H1 (cell line): Measurements from ENCODE around the gene RASGRP4. TPM values are rescaled to one million over a fixed set of nuclear protein-coding genes. Genes with fewer than 3 reads are reported as not detected.
A peak's percentile ranks its signal among the peaks of the same experiment; 100 is the strongest.

Experiments used
- CTCF ChIA-PET: fragments of 300-600 bp; sonication (Branson Sonifier 250); formaldehyde crosslinking; loops from one replicate; lab custom pipeline; 2021; ENCODE audit not compliant: partially characterized antibody; lab: Charles Lee
- POLR2A ChIA-PET: fragments of 300-600 bp; sonication (Branson Sonifier 250); formaldehyde crosslinking; loops from one replicate; lab custom pipeline; 2021; ENCODE audit warnings: inconsistent platforms; ENCODE audit not compliant: partially characterized antibody; lab: Charles Lee
- DNase-seq, 2 experiments: peaks; one replicate each; pipeline versions ENCODE4 v3.0.0 to v3.0.0-alpha.2; 2010 to 2022; ENCODE audit warnings: low spot score in 2 of 2, low read depth in 1 of 2, mixed read lengths in 1 of 2
- FAIRE-seq: peaks from 2 replicates; lab custom pipeline; 2011; peaks lifted over from hg19 to GRCh38; lab: Jason Lieb, UNC
- H2AFZ ChIP-seq: 2 replicates; pipeline ENCODE4 v1.8.1; 2012; ENCODE audit warnings: low read length, inconsistent platforms
- H2AK5ac ChIP-seq: 2 replicates; pipeline ENCODE4 v1.6.1; 2013; ENCODE audit warnings: low read depth, low read length
- H2BK120ac ChIP-seq: replicated peaks from 2 replicates; pipeline ENCODE3; 2013; ENCODE audit warnings: low read depth, low read length, inconsistent platforms
- H2BK12ac ChIP-seq: 2 replicates; pipeline ENCODE4 v1.6.1; 2013; ENCODE audit warnings: low read depth, low read length
- H2BK15ac ChIP-seq: 2 replicates; pipeline ENCODE4 v1.6.1; 2013; ENCODE audit warnings: low read length
- H2BK20ac ChIP-seq: 2 replicates; pipeline ENCODE4 v1.6.1; 2013; ENCODE audit warnings: low read length
- H2BK5ac ChIP-seq: 2 replicates; pipeline ENCODE4 v1.6.1; 2013; ENCODE audit warnings: low read depth, low read length
- H3K14ac ChIP-seq: 2 replicates; pipeline ENCODE4 v1.6.1; 2013; ENCODE audit warnings: inconsistent platforms; ENCODE audit not compliant: insufficient read length
- H3K18ac ChIP-seq: 2 replicates; pipeline ENCODE4 v1.6.1; 2013; ENCODE audit warnings: low read length; ENCODE audit errors: extremely low read depth
- H3K23ac ChIP-seq: 2 replicates; pipeline ENCODE4 v1.6.1; 2013; ENCODE audit warnings: inconsistent platforms; ENCODE audit not compliant: insufficient read length
- H3K23me2 ChIP-seq: 2 replicates; pipeline ENCODE4 v1.6.1; 2013; ENCODE audit warnings: low read depth, low read length
- H3K27ac ChIP-seq: 2 replicates; pipeline ENCODE4 v1.6.1; 2011; ENCODE audit warnings: low read depth, low read length, inconsistent platforms
- H3K27me3 ChIP-seq, 4 experiments: replicated peaks in 1 of 4; 1 replicate in 1 of 4; 2 replicates in 3 of 4; pipeline versions ENCODE4 v1.6.1 to v1.8.1; 2011 to 2013; ENCODE audit warnings: low read length in 3 of 4, mild to moderate bottlenecking in 3 of 4, inconsistent platforms in 2 of 4, mixed read lengths in 2 of 4, moderate library complexity in 1 of 4; ENCODE audit not compliant: control insufficient read depth in 3 of 4, insufficient read depth in 3 of 4; ENCODE audit errors: extremely low read depth in 1 of 4
- H3K36me3 ChIP-seq, 4 experiments: 2 replicates each; pipeline versions ENCODE4 v1.6.1 to v1.8.1; 2011 to 2013; ENCODE audit warnings: mild to moderate bottlenecking in 4 of 4, low read length in 3 of 4, moderate library complexity in 2 of 4, control low read depth in 1 of 4, inconsistent platforms in 1 of 4; ENCODE audit not compliant: insufficient read depth in 4 of 4, control insufficient read depth in 2 of 4
- H3K4ac ChIP-seq: replicated peaks from 2 replicates; pipeline ENCODE3; 2013; ENCODE audit warnings: low read length, low read depth, mixed read lengths, inconsistent platforms; ENCODE audit not compliant: insufficient read length
- H3K4me1 ChIP-seq, 4 experiments: replicated peaks in 1 of 4; 1 replicate in 1 of 4; 2 replicates in 3 of 4; pipeline versions ENCODE4 v1.6.1 to v1.8.1; 2011 to 2013; ENCODE audit warnings: low read length in 3 of 4, inconsistent platforms in 2 of 4, mixed read lengths in 1 of 4; ENCODE audit not compliant: insufficient read depth in 4 of 4, control insufficient read depth in 3 of 4
- H3K4me2 ChIP-seq, 2 experiments: 2 replicates each; pipeline versions ENCODE4 v1.6.1 to v1.8.1; 2011 to 2013; ENCODE audit warnings: low read depth in 2 of 2, low read length in 2 of 2, control low read depth in 1 of 2, inconsistent platforms in 1 of 2, mild to moderate bottlenecking in 1 of 2; ENCODE audit not compliant: insufficient read depth in 1 of 2
- H3K4me3 ChIP-seq, 4 experiments: fragments of 200-600, 300-600 bp in 1 of 4; sonication (generic), shearing (Covaris generic), sonication (Bioruptor Twin) in 1 of 4; 2 replicates each; pipeline versions ENCODE4 v1.5.1 to v1.8.1; 2011 to 2016; ENCODE audit warnings: low read length in 4 of 4, low read depth in 3 of 4, control low read depth in 2 of 4, inconsistent platforms in 2 of 4, mild to moderate bottlenecking in 2 of 4, mixed read lengths in 1 of 4, moderate library complexity in 1 of 4; ENCODE audit not compliant: insufficient read depth in 2 of 4; ENCODE audit errors: extremely low read depth in 1 of 4
- H3K56ac ChIP-seq: replicated peaks from 2 replicates; pipeline ENCODE3; 2013; ENCODE audit warnings: low read depth, mild to moderate bottlenecking, mixed read lengths, low read length, inconsistent platforms; ENCODE audit not compliant: insufficient read length
- H3K79me1 ChIP-seq: 2 replicates; pipeline ENCODE4 v1.6.1; 2013; ENCODE audit warnings: low read depth, low read length, control low read depth
- H3K79me2 ChIP-seq, 2 experiments: 2 replicates each; pipeline versions ENCODE4 v1.6.1 to v1.8.1; 2012 to 2013; ENCODE audit warnings: low read length in 2 of 2, mild to moderate bottlenecking in 2 of 2, inconsistent platforms in 1 of 2; ENCODE audit not compliant: insufficient read depth in 2 of 2, control insufficient read depth in 1 of 2
- H3K9ac ChIP-seq, 4 experiments: replicated peaks in 1 of 4; 1 replicate in 1 of 4; 2 replicates in 3 of 4; pipeline versions ENCODE4 v1.6.1 to v1.8.1; 2011 to 2013; ENCODE audit warnings: low read depth in 3 of 4, low read length in 3 of 4, control low read depth in 2 of 4, mild to moderate bottlenecking in 2 of 4, moderate library complexity in 2 of 4, inconsistent platforms in 1 of 4; ENCODE audit errors: extremely low read depth in 1 of 4
- H3K9me3 ChIP-seq, 2 experiments: 2 replicates each; pipeline versions ENCODE4 v1.6.1 to v1.8.1; 2012 to 2013; ENCODE audit warnings: mild to moderate bottlenecking in 2 of 2, moderate library complexity in 2 of 2, control low read depth in 1 of 2, inconsistent platforms in 1 of 2, low read depth in 1 of 2, low read length in 1 of 2, mixed read lengths in 1 of 2; ENCODE audit not compliant: insufficient read depth in 2 of 2
- H4K20me1 ChIP-seq, 2 experiments: replicated peaks in 1 of 2; 2 replicates each; pipeline versions ENCODE3 to v1.8.1; 2011 to 2013; ENCODE audit warnings: inconsistent platforms in 2 of 2, low read length in 2 of 2, mild to moderate bottlenecking in 1 of 2; ENCODE audit not compliant: insufficient read depth in 2 of 2, control insufficient read depth in 1 of 2
- H4K5ac ChIP-seq: 2 replicates; pipeline ENCODE4 v1.6.1; 2013; ENCODE audit warnings: low read length, low read depth, mixed read lengths, inconsistent platforms; ENCODE audit not compliant: insufficient read length
- H4K8ac ChIP-seq: 2 replicates; pipeline ENCODE4 v1.8.0; 2013; ENCODE audit warnings: mild to moderate bottlenecking, moderate library complexity, low read length, inconsistent platforms; ENCODE audit not compliant: insufficient read depth; ENCODE audit errors: extremely low read depth
- H4K91ac ChIP-seq: replicated peaks from 2 replicates; pipeline ENCODE3; 2013; ENCODE audit warnings: low read length, mixed read lengths, inconsistent platforms; ENCODE audit not compliant: insufficient read length
- ASH2L ChIP-seq: fragments of 200-600, 300-600 bp; sonication (generic); IDR thresholded peaks from one replicate; pipeline ENCODE4 v1.7.1; 2017; ENCODE audit warnings: low read length
- BCL11A ChIP-seq, 2 experiments: IDR thresholded peaks; one replicate each; pipeline ENCODE4 v1.6.1; 2011; ENCODE audit warnings: low read depth in 2 of 2, low read length in 2 of 2, mild to moderate bottlenecking in 2 of 2
- CEBPB ChIP-seq: IDR thresholded peaks from 2 replicates; pipeline ENCODE4 v1.6.1; 2012; ENCODE audit warnings: low read depth, low read length
- CREB1 ChIP-seq: IDR thresholded peaks from 2 replicates; pipeline ENCODE4 v1.6.1; 2012; ENCODE audit warnings: inconsistent platforms
- EGR1 ChIP-seq: IDR thresholded peaks from 2 replicates; pipeline ENCODE4 v1.6.1; 2011; ENCODE audit warnings: low read depth, low read length, borderline replicate concordance
- JUN ChIP-seq: IDR thresholded peaks from 2 replicates; pipeline ENCODE4 v1.6.1; 2011; ENCODE audit warnings: low read depth, mild to moderate bottlenecking, improper control_type of control experiment, low read length
- MAX ChIP-seq: IDR thresholded peaks from 2 replicates; pipeline ENCODE4 v1.6.1; 2012; ENCODE audit warnings: inconsistent platforms
- PHF8 ChIP-seq: fragments of 200-600 bp; sonication (generic); conservative IDR thresholded peaks from 2 replicates; pipeline ENCODE4 v1.7.1; 2012; ENCODE audit warnings: low read depth, mild to moderate bottlenecking, inconsistent platforms, low read length, moderate library complexity
- POU5F1 ChIP-seq: IDR thresholded peaks from 2 replicates; pipeline ENCODE4 v1.6.1; 2011; ENCODE audit warnings: low read depth, mild to moderate bottlenecking, low read length, moderate library complexity
- TAF7 ChIP-seq: optimal IDR thresholded peaks from 2 replicates; pipeline ENCODE3; 2011; ENCODE audit warnings: low read depth, mild to moderate bottlenecking, inconsistent platforms, low read length, moderate library complexity, borderline replicate concordance
- WGBS, 2 experiments: shearing (Covaris generic) in 1 of 2; methylation state at CpG; one replicate each; pipeline versions ENCODE4 v1.1.6 to v1.1.7; 2013 to 2015; ENCODE audit warnings: low lambda C conversion rate in 2 of 2, mixed read lengths in 2 of 2, inconsistent platforms in 1 of 2, low coverage in 1 of 2, missing lambda C conversion rate in 1 of 2; ENCODE audit not compliant: insufficient replicate concordance in 2 of 2, insufficient coverage in 1 of 2, insufficient read length in 1 of 2; ENCODE audit errors: extremely low coverage in 1 of 2, missing lambda C conversion rate in 1 of 2; 5-methylcytosine and 5-hydroxymethylcytosine counted together
- polyA plus RNA-seq, 7 experiments: library from polyadenylated mRNA; depleted of rRNA in 3 of 7; stranded (reverse) in 5 of 7; unstranded in 2 of 7; fragments of >200 nt in 5 of 7; fragments of 200-250 nt in 2 of 7; gene quantifications; 1 replicate in 5 of 7; 2 replicates in 1 of 7; 4 replicates in 1 of 7; pipeline versions ENCODE4 v1.2.1 to v1.2.3, GENCODE V29; 2011 to 2013; ENCODE audit warnings: missing spikeins in 2 of 7, mixed read lengths in 2 of 7
- total RNA-seq: library from RNA; stranded (reverse); fragmentation: NEBNext Ultra II Directional; extraction: Animal tissue kit (Norgen Biotek cat#: 25700); gene quantifications from 2 replicates; pipeline ENCODE4 v1.2.1, GENCODE V29; 2021

The RASGRP4 gene
- total and polyA plus RNA-seq, 2 of the 8 experiments (the other 6 are each of a cell fraction or from before 2014, with no cell fraction given) = 1.9 to 3.1 TPM

- WGBS, 2 experiments = 89% methylated on average over 25 of the region's 26 CpGs; no CpG with 5 or more reads in 1 of the 2 experiments
- Histone ChIP-seq H3K23ac (no peak overlapping the region), H2BK12ac (no peak overlapping the region), H3K79me2 (no peaks in the 10 kb centered on the region), H3K4me2 (no peak overlapping the region), H3K27ac (no peak overlapping the region), H4K8ac (peak overlapping the region; percentile 63; the same call in 1 of the 2 replicates), H3K36me3 (peaks cover 6 to 42% (median 21%) of the 10 kb centered on the region in 4 experiments; a peak in 7 of 8 replicates), H2BK120ac (no peak overlapping the region), H3K4me3 (no peak overlapping the region), H3K18ac (no peak overlapping the region), H2BK20ac (no peak overlapping the region), H4K20me1 (peaks cover 0 to 2% of the 10 kb centered on the region in 2 experiments), H3K9me3 (no peaks in the 10 kb centered on the region), H4K91ac (no peak overlapping the region), H3K4ac (no peak overlapping the region), H3K23me2 (peaks cover 6% of the 10 kb centered on the region; the same call in 1 of the 2 replicates), H3K56ac (no peak overlapping the region), H3K27me3 (no peaks in the 10 kb centered on the region), H2AFZ (no peak overlapping the region), H3K9ac (no peak overlapping the region), H2AK5ac (no peak overlapping the region), H3K14ac (no peak overlapping the region), H3K79me1 (no peaks in the 10 kb centered on the region), H3K4me1 (peaks cover 0 to 3% (median 0%) of the 10 kb centered on the region in 4 experiments; a peak in 1 of 7 replicates), H2BK5ac (no peak overlapping the region), H2BK15ac (no peak overlapping the region), H4K5ac (no peak overlapping the region)
- POLR2A ChIA-PET = interaction anchor here (2.4 kb wide), 1 partner anchor 12 kb away, joined by 8 read pairs; no protein-coding TSS in a partner anchor
- CTCF ChIA-PET = interaction anchor here (1.4 kb wide), 1 partner anchor 48 kb away, joined by 4 read pairs; no protein-coding TSS in a partner anchor
- FAIRE-seq (no peak), DNase-seq (no peak)
- no peak for TF ChIP-seq JUN
- no peak for TF ChIP-seq MAX
- TF ChIP-seq BCL11A (IDR thresholded peaks at IDR 0.05; ENCODE audit: low read depth in 2 of 2, low read length in 2 of 2) = no peak
- no peak for TF ChIP-seq CREB1
- no peak for TF ChIP-seq PHF8
- no peak for TF ChIP-seq EGR1
- no peak for TF ChIP-seq TAF7
- no peak for TF ChIP-seq ASH2L
- no peak for TF ChIP-seq CEBPB
- TF ChIP-seq POU5F1 = no peak
Observed at GRCh38 chr19:38466050-38466449, 40.0 kb upstream of the RASGRP4 start.
